EL (cell line): ENCODE results near the gene PSD4.

Experiments used
- DNase-seq: peaks from one replicate; pipeline ENCODE4 v3.0.0-alpha.2; 2016

Gene PSD4

DNA sequence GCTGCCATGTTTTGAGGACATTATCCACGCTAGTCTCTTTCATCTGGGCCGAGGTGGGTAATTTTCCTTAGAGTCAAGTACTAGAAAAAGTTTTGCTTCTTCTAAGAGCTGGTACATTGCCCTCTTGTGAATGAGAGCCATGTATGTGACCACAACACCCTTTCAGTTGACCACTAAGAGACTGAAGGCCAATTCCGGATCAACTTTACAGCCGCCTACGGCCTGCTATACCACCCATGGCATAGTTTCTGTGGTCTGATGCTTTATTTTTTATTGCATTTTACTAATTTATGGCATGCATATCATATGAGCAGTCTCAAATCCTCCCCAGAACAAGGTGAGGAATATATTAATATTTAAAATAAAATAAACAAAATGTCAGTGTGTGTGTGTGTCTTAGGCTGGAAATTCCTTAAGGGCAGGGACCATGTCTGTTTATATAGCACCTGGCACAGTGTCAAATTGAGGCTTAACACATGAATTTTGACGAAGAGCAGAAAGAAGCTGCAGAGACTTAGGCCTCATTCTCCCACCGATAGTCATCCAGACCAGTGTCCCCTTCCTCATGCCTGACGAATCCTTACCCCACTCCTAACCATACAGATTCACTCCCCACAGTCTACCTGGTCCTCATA lies 35.4 kb downstream of the PSD4 start:
- DNase-seq = peak; percentile 50

DNA sequence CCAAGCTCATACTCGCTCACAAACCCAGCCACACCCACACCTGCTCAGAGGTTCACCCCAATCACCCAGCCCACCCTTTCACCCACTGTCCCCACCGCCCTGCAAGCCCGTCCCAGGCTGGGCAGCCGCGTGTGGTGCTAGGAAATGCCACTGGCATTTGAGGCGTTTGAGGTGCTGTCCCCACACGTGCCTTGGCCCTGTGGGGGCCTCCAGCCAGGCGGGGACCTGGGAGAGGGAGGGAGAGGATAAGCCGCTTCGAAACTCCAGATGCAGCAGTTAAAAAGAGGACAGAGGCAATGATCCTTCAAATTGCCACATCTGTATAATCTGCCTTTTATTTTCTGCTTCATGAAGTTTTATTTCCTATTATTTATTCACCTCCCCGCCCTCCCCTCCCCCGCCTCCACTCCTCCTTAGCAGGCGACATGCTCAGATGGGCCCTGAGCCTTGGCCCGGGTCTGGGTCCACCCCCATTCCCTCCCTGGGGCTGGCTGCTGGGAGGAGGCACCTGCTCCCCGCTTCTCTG lies 35.9 kb downstream of the PSD4 start:
- no peak for DNase-seq

DNA sequence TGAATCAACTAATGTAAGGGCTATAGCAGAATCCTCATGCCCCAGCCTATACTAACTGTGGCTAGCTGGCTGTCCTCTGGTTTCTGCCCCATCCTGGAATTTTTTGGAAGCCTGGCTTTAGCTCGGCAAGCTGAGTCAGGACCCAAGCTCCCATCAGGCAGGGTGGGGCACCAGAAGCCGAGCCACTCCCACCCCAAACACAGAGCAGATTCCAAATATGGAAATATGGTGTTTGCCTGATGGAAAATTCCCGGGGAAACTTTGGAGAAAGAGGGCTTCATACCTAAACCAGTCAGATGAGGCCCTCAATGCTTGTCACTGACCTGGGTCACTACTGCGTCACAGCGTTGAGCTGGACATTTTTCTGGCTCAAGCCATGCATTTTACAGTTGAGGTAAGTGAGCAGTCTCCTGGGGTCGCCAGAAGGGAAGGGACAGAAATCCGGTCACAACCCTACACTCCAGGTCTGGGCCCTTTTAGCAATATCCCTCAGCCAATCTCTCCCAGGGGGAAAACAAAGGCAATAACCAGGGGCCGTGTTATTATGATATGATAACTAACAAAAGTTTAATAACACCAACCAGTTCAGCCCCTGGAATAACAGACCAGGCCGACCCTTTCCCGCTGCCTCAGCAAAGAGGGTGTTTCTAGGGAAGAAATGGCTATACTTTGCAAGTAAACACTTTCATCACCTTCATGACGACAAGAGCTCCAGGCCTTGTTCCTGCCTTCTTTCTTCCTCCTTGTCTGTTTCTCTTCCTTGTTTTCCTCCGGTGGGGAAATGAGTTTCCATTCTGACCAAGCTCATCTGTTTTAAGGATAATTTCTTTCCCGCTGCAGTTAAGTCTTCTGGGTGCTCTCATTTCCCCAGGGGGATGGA lies 37.7 kb downstream of the PSD4 start:
- peak; percentile 64 for DNase-seq

DNA sequence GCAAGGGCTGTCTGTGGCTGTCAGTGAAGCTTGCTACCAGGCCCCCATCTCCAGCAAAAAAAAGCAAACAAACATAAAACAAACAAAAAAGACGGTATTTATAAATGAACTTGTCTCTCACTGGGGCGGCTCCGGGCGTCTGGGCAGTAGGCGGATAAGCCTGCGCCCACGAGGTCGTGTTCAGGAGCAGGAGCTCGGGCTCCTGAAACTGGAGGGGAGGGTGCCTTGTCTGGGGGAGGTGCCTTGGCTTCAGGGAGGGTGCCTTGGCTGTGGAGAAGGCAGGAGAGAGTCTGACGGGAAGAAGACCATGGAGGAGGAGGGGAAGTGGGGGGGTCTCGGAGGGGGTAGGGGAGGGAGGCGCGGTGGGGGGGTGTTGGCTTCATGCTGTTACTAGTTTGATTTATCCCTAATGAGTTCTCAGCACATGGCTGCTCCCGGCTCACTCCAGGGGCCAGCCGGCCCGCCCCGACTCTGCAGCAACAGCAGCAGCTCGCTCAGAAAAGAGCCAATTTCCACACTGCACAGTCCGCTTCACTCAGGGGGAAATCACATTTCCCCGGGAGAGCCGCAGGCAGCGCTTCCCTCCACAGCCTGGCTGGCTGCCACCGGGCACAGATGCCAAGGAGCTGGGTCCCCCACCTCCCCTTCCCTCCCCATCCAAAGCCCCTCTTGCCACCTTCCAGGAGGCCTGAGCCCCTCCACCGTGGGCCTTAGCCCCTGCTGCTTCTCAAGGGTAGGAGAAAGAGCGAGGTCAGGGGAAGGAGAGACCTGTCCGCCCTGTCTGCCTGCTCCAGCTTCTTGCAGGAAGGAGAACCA lies 38.7 kb downstream of the PSD4 start:
- no peak for DNase-seq

DNA sequence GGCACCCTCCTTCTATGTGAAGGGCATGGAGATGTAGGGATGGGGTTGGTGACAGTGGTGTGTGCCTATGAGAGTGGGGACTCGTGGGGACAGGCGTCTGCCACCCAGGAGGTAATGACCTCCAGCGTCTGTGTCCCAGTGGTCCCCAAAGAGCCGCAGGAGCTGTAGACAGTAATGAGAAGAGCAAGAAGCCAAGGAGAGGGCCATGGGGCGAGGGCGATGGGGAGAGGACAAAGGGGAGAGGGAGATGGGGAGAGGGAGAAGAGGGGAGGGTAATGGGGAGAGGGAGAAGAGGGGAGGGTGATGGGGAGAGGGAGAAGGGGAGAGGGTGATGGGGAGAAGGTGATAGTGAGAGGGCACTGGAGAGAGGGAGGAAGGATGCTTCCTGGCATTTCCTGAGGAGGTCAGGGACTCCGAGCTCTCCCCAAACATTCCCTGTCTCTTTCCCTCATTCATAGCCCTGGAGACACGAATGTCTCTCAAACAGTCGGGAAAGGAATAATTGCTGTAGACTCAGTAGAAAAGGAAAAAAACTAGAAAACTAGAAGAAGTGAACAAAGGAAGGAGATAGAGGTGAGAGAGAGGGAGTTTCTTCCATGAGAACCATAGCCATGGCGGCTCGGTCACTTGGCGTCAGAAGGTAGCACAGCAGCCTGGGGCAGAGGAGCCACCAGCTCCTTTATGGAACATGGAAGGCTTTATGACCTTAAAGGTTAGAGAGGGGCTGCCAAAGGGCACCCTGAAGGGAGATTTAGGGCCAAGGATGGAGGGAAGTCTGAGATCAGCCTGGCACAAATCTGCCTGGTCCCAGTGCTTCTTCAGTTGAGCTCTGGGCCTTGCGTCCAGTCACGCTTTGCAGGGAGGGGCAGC lies 39.5 kb downstream of the PSD4 start:
- no peak for DNase-seq

DNA sequence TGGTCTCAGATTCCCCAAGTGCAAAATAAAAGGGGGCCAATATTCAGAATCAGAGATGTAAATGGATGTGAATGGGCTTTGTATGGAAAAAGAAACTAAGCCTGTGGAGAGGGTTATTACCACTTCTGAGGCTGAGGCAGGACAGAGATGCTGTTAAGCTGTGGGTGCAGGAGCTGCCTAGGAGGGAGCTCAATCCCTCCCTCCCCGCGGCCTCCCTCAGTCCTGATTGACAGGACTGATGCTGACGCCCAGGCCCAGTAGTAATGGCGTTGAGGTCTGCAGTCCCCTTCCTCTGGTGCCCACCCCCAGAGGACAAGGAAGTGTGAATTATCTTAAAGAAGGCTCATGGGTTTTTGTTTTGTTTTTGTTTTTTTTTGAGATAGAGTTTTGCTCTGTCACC lies 40.4 kb downstream of the PSD4 start:
- DNase-seq = no peak

DNA sequence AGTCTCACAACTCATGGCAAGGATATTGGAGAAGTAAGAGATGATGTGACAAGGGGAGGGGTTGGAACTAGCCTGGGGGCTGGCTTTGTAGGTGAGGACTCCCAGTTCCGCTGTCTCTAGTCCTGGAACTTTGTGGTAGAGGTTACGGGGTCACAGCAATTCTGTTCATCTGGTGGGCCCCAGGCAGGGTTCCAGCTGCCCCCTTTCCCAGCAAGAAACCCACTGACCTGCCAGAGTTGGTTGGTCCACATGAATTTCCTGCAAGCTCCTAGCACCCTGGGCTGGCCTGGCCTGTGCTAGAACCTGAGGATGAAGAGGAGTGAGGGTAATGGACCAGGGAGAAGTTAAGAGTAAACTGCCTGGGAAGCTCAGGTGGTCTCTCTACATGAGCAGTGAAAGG lies 41.3 kb downstream of the PSD4 start:
- no peak for DNase-seq

DNA sequence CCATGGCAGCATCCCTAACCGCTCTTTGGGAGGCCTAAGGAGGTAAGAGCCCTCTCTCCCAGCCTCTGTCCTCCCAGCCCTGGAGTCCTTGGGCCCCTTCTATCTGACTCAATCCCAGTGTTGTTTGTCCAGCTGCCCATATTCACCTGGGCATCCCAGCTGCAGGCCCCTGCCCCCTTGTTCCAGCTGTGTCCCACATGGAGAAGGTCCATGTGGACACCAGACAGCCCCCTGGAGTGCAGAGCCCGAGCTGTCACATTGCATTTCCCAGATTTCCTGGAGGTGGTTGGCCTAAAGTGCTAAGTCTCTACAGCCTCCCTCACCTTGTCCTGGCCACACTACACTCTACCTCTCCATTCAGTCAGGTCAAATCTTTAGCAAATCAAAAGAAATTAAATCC lies 42.5 kb downstream of the PSD4 start:
- no peak for DNase-seq

DNA sequence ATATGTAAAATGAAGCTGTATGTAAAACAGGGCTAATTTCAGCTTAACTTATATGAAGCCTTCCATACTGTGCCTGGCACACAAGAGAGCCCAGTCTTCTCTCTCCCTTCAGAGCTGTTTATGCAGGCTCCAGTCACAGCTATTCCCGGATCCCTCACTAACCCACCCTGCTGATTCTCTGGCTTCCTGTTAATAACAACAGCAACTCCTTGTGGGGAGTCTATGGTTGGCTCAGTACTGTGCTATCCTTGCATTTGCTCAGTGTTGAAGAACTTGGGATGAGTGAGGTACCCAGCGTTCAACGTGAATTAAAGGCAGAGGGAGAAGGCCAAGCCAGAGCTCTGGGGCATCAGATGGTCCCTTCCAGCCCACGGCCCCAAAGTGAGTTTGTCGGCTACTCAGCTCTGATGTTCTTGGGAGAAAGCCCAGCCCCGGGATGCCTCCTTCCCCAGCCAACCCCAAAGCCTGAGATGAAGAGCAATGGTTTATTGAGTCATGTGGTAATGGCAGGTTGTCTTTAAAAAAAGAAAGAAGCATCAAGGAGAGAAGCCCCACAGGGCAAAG lies 43.2 kb downstream of the PSD4 start:
- DNase-seq = no peak

DNA sequence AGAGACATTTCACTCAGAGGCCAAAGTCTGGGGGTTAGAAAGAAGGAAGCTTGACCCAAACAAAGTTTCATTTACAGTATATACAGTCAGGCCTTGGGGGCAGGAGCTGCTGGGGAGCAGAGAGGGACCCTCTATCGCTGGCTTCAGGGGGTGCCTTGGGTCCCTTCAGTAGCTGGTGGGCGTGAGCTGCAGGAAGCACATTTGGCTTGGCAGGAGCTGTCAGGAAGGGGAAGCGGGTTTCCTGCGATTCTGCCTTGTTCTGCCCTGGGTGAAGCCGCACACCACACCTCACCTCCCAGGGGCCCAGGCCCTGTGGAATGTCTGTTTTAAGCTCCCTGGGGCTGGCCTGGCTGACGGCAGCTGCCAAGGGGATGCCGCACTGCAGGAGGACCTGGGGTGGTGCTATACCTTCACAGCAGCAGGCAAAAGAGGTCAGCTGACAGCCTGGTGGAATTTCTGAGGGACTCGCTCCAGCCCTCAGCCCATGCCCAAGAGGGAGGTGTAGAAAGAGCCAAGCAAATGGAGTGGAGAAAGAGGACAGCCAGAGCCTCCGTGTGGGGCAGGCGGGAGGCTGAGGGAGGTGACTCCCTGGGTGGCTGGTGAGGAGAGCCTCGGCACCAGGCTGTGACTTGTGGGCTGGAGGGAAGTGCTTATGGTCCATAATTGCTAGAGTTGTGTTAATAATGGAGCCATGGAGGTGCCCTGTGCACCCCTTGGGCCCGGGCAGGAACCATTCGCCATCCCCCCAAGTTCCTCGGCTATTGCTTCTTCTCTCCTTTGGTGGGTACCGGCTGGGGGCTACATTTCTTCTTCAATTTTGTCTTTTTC lies 43.9 kb downstream of the PSD4 start:
- no peak for DNase-seq

DNA sequence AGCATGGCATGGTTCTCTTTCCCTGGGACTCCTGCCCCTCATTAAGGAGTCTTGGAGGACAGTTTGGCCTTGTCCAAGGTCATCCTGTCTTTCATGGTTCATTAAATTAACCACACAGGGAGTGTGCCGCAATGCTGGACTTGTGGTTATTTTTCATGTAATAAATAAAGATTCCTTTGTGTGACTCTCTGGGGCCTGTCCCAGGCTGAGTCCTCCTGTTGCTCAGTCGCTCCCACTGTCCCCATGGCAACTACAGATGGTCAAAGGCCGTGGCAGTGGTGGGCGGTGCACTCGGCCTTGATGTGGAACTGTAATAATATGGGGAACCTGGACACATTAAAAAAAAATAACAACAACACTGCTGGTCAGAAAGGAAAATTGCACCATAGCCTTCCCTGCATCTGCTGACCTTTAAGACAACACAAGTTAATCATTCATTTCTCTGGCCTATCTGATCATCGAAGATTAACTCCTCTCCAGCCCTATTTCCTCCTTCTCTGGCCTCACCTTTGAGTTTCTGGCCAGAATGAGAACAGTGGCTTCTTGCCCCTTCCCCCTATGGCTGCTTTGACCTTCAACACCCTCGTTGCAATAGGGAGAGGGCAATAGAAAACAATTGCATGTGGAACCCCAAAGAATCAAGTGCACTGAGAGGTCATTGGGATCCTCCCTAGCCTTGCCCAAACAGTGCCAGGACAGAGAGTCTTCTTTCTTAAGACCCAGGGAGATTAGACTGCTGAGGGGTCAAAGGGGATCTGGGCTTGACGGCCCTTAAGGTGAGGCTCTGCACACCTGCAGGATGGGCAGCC lies 44.7 kb downstream of the PSD4 start:
- DNase-seq = no peak

DNA sequence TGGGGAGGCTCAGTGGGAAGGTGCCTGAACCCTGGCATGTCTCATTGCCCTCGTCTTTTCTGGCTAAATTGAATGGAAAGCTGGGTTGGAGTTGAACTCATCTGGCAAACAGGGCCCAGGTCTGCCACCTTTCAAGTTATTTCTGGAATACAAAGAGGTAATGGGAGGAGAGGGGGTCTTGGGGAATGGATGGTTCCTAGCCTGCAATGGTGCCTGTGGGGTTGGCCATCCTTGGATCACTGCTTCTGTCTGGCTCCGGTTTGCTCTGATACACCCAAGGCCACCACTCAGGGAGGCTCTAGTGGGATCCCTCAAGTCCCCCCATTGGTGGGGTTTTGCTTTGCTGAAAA lies 45.3 kb downstream of the PSD4 start:
- DNase-seq = no peak

DNA sequence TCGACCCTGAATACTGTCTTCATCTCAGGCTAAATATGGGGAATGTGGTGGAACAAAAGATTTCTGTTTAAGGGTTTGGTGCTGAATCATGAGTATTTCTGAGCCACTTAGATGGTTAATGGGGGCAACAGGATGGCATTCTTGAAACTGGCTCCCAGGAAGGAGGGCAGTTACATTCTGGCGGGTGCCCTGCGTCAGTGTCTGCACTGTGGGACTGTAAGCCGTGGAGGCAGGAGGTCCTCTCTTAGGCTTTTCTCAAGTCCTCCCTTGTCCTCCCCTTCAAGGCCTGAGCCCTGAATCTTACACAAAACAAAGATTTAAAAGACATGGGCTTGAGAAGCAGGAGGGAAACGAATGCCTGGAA lies 45.7 kb downstream of the PSD4 start:
- DNase-seq = no peak

DNA sequence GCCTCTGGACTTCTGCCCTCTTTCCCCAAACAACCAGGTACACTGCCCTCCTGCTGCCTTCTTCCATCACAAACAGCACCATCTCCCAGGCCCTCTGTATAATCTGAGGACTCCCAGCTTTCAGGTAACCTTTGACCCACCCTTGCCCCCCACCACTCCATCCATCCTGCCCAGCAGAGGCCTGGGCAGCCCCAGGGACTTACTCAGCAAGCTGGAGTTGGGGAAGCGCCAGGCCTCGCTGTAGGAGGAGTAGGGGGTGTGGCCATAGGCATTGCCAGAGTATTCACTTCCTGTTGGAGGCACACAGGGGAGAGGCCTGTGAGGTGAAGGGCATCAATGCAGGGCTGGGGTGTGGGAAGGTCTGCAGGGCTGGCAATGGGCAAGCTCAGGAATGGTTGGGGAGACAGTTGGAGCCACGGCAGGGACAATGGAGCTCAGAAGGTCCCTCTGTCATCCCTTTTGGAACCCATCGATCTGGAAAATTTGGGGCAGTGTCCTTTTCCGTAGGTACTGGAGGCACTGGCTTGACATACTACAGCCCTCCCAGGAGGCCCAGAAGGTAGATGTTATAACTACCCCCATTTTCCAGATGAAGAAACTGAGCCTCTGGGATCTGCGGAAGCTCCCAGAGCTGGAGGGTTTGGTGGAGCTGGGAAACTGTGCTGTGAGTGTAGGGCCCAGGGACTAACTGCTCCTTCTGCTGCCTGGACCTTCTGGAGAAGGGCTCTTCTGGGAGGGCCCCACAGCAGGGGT lies 46.3 kb downstream of the PSD4 start:
- DNase-seq = peak; percentile 62

DNA sequence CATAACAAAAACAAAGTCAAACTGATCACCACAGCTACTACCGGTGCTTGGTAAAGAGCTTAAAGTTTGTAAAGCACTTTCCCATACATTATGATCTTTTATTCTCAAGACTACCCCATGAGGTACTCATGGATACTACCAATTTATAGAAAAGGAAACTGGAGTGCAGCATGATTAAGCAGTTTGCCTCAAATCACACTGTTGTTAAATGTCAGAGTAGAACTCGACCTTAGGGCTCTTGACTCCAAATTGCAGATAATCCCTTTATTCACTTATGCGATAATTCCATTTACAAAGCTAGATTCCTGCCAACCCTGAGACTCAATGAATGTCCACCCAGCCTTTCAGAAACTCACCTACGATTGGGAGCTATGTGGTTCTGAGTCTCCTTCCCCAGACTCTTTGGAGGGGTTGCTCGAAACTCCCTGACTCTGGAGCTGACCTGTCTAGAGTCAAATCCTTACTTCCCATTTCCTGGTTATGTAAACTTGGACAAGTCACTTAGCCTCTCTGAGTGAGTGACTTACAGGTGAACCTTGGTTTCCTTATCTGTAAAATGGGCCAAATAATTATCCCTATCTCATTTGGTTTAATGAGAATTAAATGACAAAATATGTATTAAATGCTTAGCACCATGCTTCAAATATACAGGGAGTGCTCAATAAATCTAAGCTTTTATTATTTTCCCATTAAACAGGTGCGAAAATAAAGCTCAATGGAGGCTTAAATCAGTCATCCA lies 47.4 kb downstream of the PSD4 start:
- no peak for DNase-seq

DNA sequence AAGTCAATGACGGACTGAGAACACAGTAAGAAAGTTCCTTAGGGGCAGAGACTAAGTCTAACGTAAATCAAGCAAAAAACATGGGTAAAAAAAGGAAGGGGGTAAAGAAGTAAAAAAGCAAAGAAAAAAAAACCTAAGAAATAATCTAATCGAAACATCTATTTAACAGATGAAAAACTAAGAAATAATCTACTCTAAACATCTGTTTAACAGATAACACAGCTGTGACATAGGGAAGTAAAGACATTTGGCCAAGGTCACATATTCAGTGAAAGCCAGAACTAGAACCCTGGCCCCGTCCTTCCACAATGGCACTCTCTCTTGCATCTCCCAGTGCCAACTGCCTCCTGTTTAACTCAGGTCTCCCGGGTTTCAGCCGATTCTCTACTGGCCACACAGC lies 48.1 kb downstream of the PSD4 start:
- no peak for DNase-seq

DNA sequence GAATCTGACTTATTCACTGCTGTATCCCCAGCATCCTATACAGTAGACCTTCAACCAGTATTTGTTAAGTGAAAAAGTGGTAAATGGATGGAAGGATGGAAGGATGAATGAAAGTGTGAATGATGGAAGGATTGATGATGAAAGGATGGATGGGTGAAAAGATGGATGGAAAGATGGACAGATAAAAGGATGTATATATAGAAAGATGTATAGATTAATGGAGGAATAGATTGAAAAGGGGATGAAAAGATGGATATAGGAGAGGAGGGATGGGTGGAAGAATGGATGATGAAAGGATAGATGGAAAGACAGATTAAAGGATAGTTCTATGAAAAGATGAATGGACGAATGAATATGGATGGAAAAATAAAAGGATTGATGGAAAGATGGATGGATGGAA lies 50.0 kb downstream of the PSD4 start:
- DNase-seq = no peak

DNA sequence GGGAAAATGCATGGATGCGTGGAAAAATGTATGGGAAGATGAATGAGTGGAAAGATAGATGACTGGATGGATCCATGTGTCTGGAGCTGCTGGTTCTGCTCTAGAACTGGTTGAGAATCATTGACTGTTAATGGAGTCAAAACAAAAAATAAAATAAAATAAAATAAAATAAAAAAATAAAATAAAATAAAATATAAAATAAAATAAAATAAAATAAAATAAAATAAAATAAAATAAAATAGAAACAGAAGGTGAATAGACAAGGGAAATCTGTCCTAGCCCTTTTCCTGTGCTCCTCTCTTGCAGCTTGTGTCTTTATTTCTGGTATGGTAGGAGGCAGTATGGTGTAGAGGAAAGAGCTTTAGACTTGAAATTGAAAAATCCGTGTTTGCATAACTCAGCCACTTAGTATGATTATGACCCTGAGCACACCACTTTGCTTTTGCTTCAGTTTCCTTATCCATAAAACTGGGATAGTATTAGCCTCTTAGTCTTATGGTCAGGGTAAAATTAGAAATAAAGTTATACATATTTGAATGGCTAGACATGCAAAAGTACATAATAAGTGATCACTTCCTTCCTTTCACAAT lies 51.0 kb downstream of the PSD4 start:
- no peak for DNase-seq
